Measurements from ENCODE around the gene CEP70.
"Not testable (repeated sequence)": the region's sequence is repeated elsewhere in the genome, so short reads cannot be mapped to it uniquely, and the experiment has no call there.

CEP70 gene

GRCh38 chr3:138594150-138594934 is at the start of gene CEP70:
Gene CEP70, minus strand, starts transcription at chr3:138594260. Its CDS starts 21,333 bp downstream, at chr3:138572927.
- peak; percentile 88 for DNase-seq

DNA sequence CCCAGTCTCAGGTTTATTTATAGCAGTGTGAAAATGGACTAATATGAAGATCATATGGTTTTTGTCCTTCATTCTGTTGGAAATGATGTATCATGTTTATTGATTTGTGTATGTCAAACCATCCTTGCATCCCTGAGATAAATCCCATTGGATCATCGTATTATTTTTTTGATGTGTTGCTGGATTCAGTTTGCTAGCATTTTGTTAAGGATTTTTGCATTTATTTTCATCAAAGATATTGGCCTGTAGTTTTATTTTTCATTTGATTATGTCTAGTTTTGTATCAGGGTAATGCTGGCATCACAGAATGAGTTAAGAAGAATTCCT is 48.8 kb upstream of the CEP70 start:
- no peak for DNase-seq

GRCh38 chr3:138642226-138642926 is 48.3 kb upstream of the CEP70 start:
- no peak for DNase-seq

DNA sequence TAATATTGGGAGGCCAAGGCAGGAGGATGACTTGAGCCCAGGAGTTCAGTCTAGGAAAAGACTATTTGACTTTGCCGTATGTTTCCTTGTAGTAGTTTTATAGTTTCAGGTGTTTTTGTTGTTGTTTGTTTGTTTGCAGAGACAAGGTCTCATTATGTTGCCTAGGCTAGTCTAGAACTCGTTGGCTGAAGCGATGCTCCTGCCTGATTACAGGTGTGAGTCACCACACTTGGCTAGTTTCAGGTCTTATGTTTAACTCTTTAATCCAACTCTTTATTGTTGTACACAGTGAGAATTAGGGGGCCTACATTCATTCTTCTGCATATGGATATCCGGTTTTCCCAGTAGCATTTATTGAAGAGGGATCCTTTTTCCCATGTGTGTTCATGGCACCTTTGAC is 46.5 kb upstream of the CEP70 start:
- no peak for DNase-seq

- no peak for DNase-seq
Observed at GRCh38 chr3:138638641-138639040, 44.6 kb upstream of the CEP70 start.

DNA sequence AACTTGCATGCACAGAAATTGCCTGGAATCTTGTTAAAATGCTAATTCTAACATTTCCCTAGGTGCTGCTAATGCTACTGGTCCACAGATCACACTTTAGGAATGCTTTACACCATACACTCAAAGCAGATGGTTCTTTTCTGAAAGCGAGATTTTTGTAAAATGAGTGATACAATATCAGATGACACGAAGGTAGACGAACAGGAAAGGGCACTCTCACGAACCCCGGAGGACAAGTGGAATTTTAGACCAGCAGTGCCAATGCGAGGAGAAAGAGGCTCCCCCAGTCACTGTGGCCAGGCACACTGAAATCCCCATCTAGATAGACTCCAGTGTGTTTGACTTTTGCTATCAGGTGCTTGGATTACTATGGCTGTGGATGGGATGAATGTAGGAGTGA is 35.5 kb upstream of the CEP70 start:
- no peak for DNase-seq

- DNase-seq: no peak
Observed at GRCh38 chr3:138625707-138626365, 31.8 kb upstream of the CEP70 start.

DNA sequence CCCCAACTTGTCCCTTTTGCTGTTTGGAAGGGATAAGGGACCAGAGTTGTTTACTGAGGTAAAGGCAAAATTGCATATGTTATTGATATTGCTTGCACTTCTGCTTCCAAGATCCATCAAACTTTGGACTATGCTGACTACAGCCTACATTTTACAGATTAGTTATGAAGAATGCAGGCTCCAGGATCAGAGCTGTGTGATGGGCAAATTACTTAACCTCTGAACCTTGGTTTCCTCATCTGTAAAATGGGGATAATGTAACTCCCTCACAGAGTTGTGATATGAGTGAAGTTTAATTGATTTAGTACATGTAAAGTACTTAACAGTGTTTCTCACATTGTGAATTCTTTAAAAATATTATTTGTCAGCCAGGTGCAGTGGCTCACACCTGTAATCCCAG is 30.5 kb upstream of the CEP70 start:
- DNase-seq: no peak

DNA sequence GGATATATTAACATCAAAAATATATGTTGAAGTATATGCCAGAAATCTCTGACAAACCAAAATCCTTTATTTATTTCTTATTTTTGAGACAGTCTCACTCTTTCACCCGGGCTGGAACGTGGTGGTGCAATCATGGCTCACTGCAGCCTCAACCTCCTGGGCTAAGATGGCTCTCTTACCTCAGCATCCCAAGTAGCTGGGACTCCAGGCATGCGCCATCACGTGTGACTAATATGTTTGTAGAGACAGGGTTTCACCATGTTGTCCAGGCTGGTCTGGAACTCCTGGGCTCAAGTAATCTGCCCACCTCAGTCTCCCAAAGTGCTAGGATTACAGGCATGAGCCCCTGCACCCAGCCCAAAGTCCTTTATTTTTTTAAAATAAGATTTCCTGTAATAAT is 26.4 kb upstream of the CEP70 start:
- DNase-seq: no peak

- no peak for DNase-seq
Observed at GRCh38 chr3:138615462-138615861, 21.4 kb upstream of the CEP70 start.

DNA sequence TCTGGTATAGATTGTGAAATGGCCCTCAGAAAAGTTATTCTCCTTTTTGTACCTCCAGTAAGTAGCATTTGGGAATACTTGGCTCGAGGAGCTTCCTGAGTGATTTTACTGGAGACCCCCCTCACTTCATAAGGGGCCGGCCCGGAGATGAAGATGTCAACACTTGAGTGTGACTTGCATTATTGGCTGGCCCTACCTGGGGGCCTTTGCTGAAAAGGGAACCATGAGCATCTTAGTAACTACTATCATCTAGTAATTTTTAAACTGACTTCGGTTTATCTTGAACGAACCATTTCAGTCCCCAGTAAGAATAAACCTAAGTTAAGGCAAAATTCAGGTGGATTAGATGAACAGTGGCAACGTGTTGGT is 15.8 kb upstream of the CEP70 start:
- DNase-seq: no peak

- peak; percentile 78 for DNase-seq
Observed at GRCh38 chr3:138608322-138609135, 14.5 kb upstream of the CEP70 start, which contains the start of gene FAIM. Gene FAIM, plus strand, starts transcription at chr3:138608771. Its CDS starts 10,956 bp downstream, at chr3:138619727.

- DNase-seq: not testable (repeated sequence)
Observed at GRCh38 chr3:138604106-138604595, 10.1 kb upstream of the CEP70 start.

GRCh38 chr3:138601661-138602060 is 7.6 kb upstream of the CEP70 start:
- not testable (repeated sequence) for DNase-seq

DNA sequence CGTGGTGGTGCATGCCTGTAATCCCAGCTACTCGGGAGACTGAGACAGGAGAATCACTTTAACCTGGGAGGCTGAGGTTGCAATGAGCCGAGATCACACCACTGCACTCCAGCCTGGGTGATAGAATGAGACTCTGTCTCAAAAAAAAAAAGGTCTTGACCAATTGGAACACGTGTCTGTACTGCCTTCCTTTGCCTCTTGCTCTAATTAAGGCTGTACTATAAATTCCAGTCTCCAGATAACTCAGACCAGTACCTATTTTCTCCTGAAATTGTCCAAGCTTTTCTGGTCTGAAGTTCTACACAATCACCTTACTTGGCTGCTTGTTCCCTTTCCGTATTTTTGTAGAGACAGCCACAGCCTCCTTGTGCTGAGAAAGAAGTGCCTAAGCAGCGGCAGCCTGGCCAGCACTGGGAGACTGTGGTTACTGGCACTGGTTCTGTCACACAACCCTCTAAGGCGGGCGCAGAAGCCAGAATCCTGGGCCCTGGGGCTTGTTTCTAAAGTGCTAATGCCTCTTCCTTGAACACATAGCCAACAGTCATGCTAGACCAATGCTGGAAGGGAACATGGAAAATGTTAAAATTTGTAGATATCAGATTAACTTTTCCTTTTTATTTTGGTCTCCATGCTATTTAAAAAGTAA is 6.2 kb upstream of the CEP70 start:
- DNase-seq: no peak

DNA sequence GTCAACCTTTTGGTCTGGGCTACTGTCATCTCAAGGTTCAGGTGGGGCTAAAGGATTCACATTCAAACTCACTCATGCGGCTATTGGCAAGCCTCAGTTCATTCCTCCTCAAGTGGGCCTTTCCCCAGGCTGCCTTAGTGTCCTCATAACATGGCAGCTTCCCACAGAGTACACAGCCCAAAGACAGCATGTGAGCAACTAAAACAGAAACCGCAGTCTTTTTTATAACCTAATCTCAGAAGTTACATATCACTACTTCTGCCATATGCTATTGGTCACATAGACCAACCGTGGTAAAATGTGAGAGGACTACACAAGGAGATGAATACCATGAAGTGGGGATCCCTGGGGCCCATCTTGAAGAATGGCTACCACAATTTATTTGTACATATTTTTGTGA is 4.5 kb upstream of the CEP70 start:
- no peak for DNase-seq

GRCh38 chr3:138597186-138597976 is 3.3 kb upstream of the CEP70 start:
- not testable (repeated sequence) for DNase-seq

DNA sequence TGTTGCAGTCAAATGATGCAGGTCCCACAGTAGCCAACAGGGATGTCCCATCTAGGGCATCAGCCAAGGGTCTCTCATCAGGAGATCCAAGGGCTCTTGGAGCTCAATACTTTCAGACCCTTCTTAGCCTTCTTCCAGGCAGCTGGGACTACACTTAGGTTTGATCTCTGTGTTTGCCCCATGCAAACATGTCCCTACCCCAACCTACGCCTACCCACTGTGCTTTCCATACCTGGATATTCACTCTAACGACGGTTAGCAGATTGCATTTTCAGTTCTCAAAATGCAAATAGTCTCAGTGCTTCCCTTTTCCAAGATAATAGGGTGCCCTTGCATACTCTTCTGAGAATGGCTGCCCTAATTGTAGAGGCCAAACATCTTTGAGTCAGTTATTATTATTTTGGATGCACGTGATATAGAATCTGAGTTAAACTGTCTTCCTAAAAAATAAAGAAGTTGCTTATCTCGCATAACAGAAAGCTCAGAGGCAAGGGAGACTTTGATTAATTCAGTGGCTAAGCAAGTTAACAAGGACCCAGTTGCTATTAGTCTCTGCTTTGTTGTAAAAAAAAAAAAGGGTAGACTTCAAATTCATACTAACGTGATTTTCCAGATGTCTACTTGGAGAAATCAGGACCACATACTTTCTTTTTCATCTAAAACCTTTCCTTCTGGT is 1.0 kb upstream of the CEP70 start:
- no peak for DNase-seq

- DNase-seq: peak; percentile 23
Observed at GRCh38 chr3:138593488-138594149, 441 bp downstream of the CEP70 start.

- no peak for DNase-seq
Observed at GRCh38 chr3:138591392-138591791, 2.7 kb downstream of the CEP70 start.

All from activated T-cell treated with anti-CD3 and anti-CD28 coated beads, Interleukin-2, amount 50 U/mL, for 1 hour (primary cell).